ENCODE data around the gene DPH1. TPM values are rescaled to one million over a fixed set of nuclear protein-coding genes. Genes with fewer than 3 reads are reported as not detected.

The DPH1 gene
- total and polyA plus RNA-seq, 2 donors: 16.5 to 26.4 TPM

DNA sequence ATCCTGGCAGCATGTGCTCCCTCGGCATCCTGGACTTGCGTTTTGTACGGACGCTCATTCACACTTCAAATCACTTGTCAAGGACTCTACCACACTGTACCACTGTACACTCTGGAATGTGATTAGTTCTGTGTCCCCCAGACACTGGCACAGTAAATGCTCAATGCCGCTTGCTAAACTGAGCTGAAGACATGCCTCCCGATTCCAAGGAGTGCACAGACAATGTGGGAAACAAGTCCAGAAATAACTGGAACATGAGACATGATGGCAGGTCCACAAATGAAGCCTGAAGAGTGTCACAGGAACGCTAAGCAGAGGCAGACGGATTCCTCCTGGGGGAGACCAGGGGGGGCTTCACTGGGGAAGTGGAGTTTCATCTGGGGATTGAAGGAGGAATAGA is 47.1 kb downstream of the DPH1 start:
- Histone ChIP-seq H3K27ac (ENCODE audit: low read depth in 1 of 2, low read length in 1 of 2) (peak overlapping the region in 1 of 2 donors; percentile 65), H3K36me3 (ENCODE audit: control insufficient read depth in 2 of 2, insufficient read depth in 2 of 2, low read length in 1 of 2) (peaks cover 44 to 52% of the 10 kb centered on the region in 2 donors)
- no peak for DNase-seq (ENCODE audit: low read depth in 6 of 9, low spot score in 9 of 9)

GRCh38 chr17:2081564-2081963 is 51.6 kb downstream of the DPH1 start:
- Histone ChIP-seq H3K9me3 (ENCODE audit: control insufficient read depth in 2 of 2, insufficient read depth in 1 of 2, low read length in 1 of 2) (no peaks in the 10 kb centered on the region), H3K27ac (ENCODE audit: low read depth in 1 of 2, low read length in 1 of 2) (no peak overlapping the region), H3K4me3 (ENCODE audit: low read length in 2 of 2) (no peak overlapping the region), H3K36me3 (ENCODE audit: control insufficient read depth in 2 of 2, insufficient read depth in 2 of 2, low read length in 1 of 2) (peaks cover 58 to 76% of the 10 kb centered on the region in 2 donors), H3K27me3 (ENCODE audit: control insufficient read depth in 2 of 2, insufficient read depth in 1 of 2, low read length in 1 of 2) (no peaks in the 10 kb centered on the region), H3K4me1 (ENCODE audit: control insufficient read depth in 2 of 2, insufficient read depth in 2 of 2, low read length in 2 of 2) (peaks cover 0 to 42% of the 10 kb centered on the region in 2 donors)
- 97% methylated on average over 9 of the region's 9 CpGs for WGBS
- DNase-seq (ENCODE audit: low read depth in 6 of 9, low spot score in 9 of 9): no peak

More for the DNA sequence above, 47.1 kb downstream of the DPH1 start:
- 96% methylated on average over 8 of the region's 8 CpGs for WGBS
- no peaks in the 10 kb centered on the region for H3K9me3 ChIP-seq (ENCODE audit: control insufficient read depth in 2 of 2, insufficient read depth in 1 of 2, low read length in 1 of 2)
- no peaks in the 10 kb centered on the region for H3K27me3 ChIP-seq (ENCODE audit: control insufficient read depth in 2 of 2, insufficient read depth in 1 of 2, low read length in 1 of 2)
- H3K4me1 ChIP-seq (ENCODE audit: control insufficient read depth in 2 of 2, insufficient read depth in 2 of 2, low read length in 2 of 2): peaks cover 0 to 26% of the 10 kb centered on the region in 2 donors
- no peak overlapping the region for H3K4me3 ChIP-seq (ENCODE audit: low read length in 2 of 2)

DNA sequence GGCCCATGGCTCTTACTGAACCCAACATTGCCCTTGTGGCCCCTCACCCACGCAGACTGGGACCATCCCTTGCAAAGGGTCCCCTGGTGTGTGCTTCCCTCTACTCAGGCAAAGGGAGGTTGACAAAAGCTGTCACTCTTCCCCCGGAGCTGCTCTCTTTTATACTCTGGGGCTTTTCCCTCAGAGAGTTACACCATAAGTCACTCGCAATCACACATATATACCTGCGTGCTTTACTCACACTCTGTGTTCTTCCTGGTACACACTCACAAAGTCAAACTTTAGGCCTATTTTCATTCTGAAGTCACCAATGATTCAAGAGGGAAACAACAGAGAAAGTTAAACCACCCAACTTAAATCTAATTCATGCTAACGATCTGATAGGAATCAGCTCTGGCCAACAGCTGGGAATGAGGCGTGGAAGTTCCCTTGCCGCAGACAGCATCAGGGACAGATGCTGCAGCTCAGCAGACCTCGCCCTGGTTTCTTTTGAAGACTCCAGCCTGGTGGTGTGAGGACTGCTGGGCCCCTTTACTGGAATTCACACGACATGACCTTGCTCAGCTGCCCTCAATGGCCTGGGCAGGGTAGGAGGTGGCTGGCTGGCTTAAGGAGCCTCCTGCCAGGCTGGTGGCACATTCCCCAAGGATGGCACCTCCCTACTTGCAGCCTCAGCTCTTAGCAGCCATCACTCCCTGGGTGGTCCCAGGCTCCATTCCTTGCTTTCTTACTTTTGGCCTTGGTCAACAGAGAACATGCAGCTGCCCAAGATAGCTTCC is 52.2 kb downstream of the DPH1 start:
- Histone ChIP-seq H3K27me3 (ENCODE audit: control insufficient read depth in 2 of 2, insufficient read depth in 1 of 2, low read length in 1 of 2) (no peaks in the 10 kb centered on the region), H3K4me3 (ENCODE audit: low read length in 2 of 2) (no peak overlapping the region), H3K9me3 (ENCODE audit: control insufficient read depth in 2 of 2, insufficient read depth in 1 of 2, low read length in 1 of 2) (no peaks in the 10 kb centered on the region), H3K27ac (ENCODE audit: low read depth in 1 of 2, low read length in 1 of 2) (no peak overlapping the region), H3K36me3 (ENCODE audit: control insufficient read depth in 2 of 2, insufficient read depth in 2 of 2, low read length in 1 of 2) (peaks cover 55 to 70% of the 10 kb centered on the region in 2 donors), H3K4me1 (ENCODE audit: control insufficient read depth in 2 of 2, insufficient read depth in 2 of 2, low read length in 2 of 2) (peaks cover under 1 to 43% of the 10 kb centered on the region in 2 donors)
- 97% methylated on average over 9 of the region's 9 CpGs for WGBS
- no peak for DNase-seq (ENCODE audit: low read depth in 6 of 9, low spot score in 9 of 9)

- DNase-seq (ENCODE audit: low read depth in 6 of 9, low spot score in 9 of 9): no peak
- peaks cover 46 to 60% of the 10 kb centered on the region in 2 donors for H3K36me3 ChIP-seq (ENCODE audit: control insufficient read depth in 2 of 2, insufficient read depth in 2 of 2, low read length in 1 of 2)
- no peaks in the 10 kb centered on the region for H3K9me3 ChIP-seq (ENCODE audit: control insufficient read depth in 2 of 2, insufficient read depth in 1 of 2, low read length in 1 of 2)
- H3K4me3 ChIP-seq (ENCODE audit: low read length in 2 of 2): no peak overlapping the region
- peaks cover 12 to 51% of the 10 kb centered on the region in 2 donors for H3K4me1 ChIP-seq (ENCODE audit: control insufficient read depth in 2 of 2, insufficient read depth in 2 of 2, low read length in 2 of 2)
- H3K27me3 ChIP-seq (ENCODE audit: control insufficient read depth in 2 of 2, insufficient read depth in 1 of 2, low read length in 1 of 2): no peaks in the 10 kb centered on the region
- H3K27ac ChIP-seq (ENCODE audit: low read depth in 1 of 2, low read length in 1 of 2): peak overlapping the region in 1 of 2 donors; percentile 53
- 78% methylated on average over 7 of the region's 7 CpGs for WGBS
Observed at GRCh38 chr17:2083613-2084035, 53.7 kb downstream of the DPH1 start.

DNA sequence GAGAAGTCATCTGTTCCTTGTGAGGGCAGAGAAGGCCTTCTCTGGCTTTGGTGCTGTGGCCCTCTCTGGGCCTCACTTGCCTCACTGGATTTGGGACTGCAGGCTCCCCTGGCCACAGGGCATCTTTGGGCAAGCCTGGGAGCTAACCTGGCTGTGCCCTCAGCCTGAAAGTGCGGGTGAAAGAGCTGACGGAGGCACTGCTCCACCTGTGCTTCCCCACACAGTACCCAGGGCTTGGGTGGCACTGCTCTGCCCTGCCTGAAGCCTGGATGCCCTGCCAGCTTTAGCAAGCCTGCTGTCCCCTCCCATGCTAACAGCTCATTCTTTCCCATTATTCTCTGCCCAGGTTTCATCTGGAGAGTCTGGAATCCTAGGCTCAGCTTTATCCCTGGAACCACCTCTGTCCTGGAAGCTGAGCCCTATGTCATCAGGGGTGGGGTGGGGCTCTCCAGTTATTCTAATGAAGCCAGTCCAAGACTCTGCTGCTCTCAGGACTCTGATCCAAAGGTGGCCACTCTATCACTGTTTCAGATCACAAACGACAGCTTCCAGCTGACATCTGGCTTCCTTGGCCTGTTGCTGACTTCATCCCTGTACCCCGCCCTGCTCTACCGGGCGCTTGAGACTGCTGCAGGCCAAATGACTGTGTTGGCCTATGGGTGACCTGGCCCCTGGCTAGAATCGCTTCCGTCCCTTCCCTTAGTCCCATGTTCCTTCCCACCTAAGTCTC is 54.2 kb downstream of the DPH1 start:
- Histone ChIP-seq H3K4me3 (ENCODE audit: low read length in 2 of 2) (no peak overlapping the region), H3K27me3 (ENCODE audit: control insufficient read depth in 2 of 2, insufficient read depth in 1 of 2, low read length in 1 of 2) (no peaks in the 10 kb centered on the region), H3K36me3 (ENCODE audit: control insufficient read depth in 2 of 2, insufficient read depth in 2 of 2, low read length in 1 of 2) (peaks cover 43 to 55% of the 10 kb centered on the region in 2 donors), H3K4me1 (ENCODE audit: control insufficient read depth in 2 of 2, insufficient read depth in 2 of 2, low read length in 2 of 2) (peaks cover 17 to 57% of the 10 kb centered on the region in 2 donors), H3K27ac (ENCODE audit: low read depth in 1 of 2, low read length in 1 of 2) (peak overlapping the region; percentile 40 to 53), H3K9me3 (ENCODE audit: control insufficient read depth in 2 of 2, insufficient read depth in 1 of 2, low read length in 1 of 2) (no peaks in the 10 kb centered on the region)
- WGBS: 93% methylated on average over 8 of the region's 8 CpGs
- no peak for DNase-seq (ENCODE audit: low read depth in 6 of 9, low spot score in 9 of 9)

DNA sequence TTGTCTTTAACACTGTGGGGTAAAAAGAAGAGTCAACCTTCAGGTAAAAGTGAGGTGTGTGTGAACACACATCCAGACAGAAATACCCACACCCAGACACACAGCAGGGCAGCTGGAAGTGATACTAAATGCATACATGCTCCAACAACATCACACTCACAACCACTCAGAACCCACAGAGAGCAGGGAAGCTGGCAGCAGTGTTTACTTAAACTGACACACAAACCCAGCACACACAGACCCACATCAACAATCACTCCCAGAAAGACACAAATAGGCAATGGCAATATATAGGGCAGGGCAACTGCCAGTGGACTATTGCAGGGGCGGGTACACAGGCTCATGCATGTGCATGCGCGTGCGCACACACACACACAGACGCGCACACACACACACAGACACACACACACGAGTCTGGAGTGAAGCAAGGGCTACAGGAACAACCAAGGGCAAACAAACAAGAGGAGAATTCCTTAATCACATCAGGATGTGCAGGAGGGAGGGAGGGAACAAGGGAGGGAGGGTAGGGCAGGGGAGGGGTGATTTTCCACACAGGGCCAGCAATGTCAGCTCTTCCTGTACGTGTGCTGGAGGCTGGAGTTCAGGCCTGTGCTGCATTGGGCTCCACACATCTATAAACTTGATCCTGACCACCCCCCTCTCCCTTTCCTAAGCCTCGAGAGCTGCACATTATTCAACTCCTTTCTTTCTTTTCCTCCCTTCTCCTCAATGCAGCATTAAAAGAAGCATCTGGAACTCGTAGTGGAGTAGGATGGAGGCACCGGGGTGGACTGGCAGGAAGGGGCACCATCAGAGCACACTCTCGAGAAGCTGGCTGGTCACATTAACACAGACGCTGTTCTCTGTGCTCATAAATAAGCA is 55.1 kb downstream of the DPH1 start:
- H3K4me1 ChIP-seq (ENCODE audit: control insufficient read depth in 2 of 2, insufficient read depth in 2 of 2, low read length in 2 of 2): peaks cover 25 to 65% of the 10 kb centered on the region in 2 donors
- H3K27ac ChIP-seq (ENCODE audit: low read depth in 1 of 2, low read length in 1 of 2): peak overlapping the region in 1 of 2 donors; percentile 60
- 93% methylated on average over 13 of the region's 13 CpGs for WGBS
- no peaks in the 10 kb centered on the region for H3K27me3 ChIP-seq (ENCODE audit: control insufficient read depth in 2 of 2, insufficient read depth in 1 of 2, low read length in 1 of 2)
- no peak for DNase-seq (ENCODE audit: low read depth in 6 of 9, low spot score in 9 of 9)
- no peaks in the 10 kb centered on the region for H3K9me3 ChIP-seq (ENCODE audit: control insufficient read depth in 2 of 2, insufficient read depth in 1 of 2, low read length in 1 of 2)
- H3K36me3 ChIP-seq (ENCODE audit: control insufficient read depth in 2 of 2, insufficient read depth in 2 of 2, low read length in 1 of 2): peaks cover 40 to 51% of the 10 kb centered on the region in 2 donors
- no peak overlapping the region for H3K4me3 ChIP-seq (ENCODE audit: low read length in 2 of 2)

DNA sequence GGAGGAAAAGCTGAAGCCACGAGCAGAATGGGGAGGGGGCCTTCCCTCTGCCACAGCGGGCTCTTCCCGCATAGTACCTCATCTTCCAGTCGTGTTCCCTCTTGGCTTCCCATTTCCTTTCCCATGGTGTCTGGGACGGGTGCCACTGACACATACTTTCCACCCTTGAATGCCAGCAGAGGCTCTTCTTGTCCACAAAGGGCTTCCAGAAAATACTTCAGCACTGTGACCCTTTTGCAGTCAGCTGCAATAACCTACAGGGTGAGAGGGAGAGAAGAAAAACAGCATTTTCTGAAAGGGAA is 55.6 kb downstream of the DPH1 start:
- Histone ChIP-seq H3K4me3 (ENCODE audit: low read length in 2 of 2) (no peak overlapping the region), H3K27me3 (ENCODE audit: control insufficient read depth in 2 of 2, insufficient read depth in 1 of 2, low read length in 1 of 2) (no peaks in the 10 kb centered on the region), H3K27ac (ENCODE audit: low read depth in 1 of 2, low read length in 1 of 2) (peak overlapping the region in 1 of 2 donors; percentile 60), H3K9me3 (ENCODE audit: control insufficient read depth in 2 of 2, insufficient read depth in 1 of 2, low read length in 1 of 2) (no peaks in the 10 kb centered on the region), H3K4me1 (ENCODE audit: control insufficient read depth in 2 of 2, insufficient read depth in 2 of 2, low read length in 2 of 2) (peaks cover 29 to 71% of the 10 kb centered on the region in 2 donors), H3K36me3 (ENCODE audit: control insufficient read depth in 2 of 2, insufficient read depth in 2 of 2, low read length in 1 of 2) (peaks cover 36 to 49% of the 10 kb centered on the region in 2 donors)
- WGBS: 87% methylated on average over 5 of the region's 5 CpGs
- no peak for DNase-seq (ENCODE audit: low read depth in 6 of 9, low spot score in 9 of 9)

DNA sequence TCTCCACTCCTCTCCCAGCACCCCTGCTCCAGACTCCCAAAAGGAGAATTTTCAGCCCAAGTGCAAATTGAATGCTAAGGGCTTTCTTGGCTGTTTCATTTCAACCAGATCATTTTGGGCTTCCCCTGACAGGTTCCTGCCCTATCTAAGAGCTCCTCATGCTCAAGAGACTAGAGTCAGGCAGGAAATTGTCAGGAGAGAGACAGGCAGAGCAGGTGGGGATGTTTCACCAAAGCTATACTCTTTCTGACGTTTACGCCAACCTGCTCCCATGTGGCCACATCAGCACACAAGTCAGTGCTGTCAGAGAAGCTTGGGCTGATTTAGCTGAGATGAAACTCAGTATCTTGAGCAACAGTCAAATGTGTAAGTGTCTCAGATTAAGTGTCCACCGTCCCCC is 56.4 kb downstream of the DPH1 start:
- Histone ChIP-seq H3K27me3 (ENCODE audit: control insufficient read depth in 2 of 2, insufficient read depth in 1 of 2, low read length in 1 of 2) (no peaks in the 10 kb centered on the region), H3K36me3 (ENCODE audit: control insufficient read depth in 2 of 2, insufficient read depth in 2 of 2, low read length in 1 of 2) (peaks cover 31 to 43% of the 10 kb centered on the region in 2 donors), H3K4me1 (ENCODE audit: control insufficient read depth in 2 of 2, insufficient read depth in 2 of 2, low read length in 2 of 2) (peaks cover 29 to 76% of the 10 kb centered on the region in 2 donors), H3K9me3 (ENCODE audit: control insufficient read depth in 2 of 2, insufficient read depth in 1 of 2, low read length in 1 of 2) (no peaks in the 10 kb centered on the region), H3K4me3 (ENCODE audit: low read length in 2 of 2) (no peak overlapping the region), H3K27ac (ENCODE audit: low read depth in 1 of 2, low read length in 1 of 2) (peak overlapping the region in 1 of 2 donors; percentile 76)
- 30% methylated on average over 3 of the region's 3 CpGs for WGBS
- DNase-seq (ENCODE audit: low read depth in 6 of 9, low spot score in 9 of 9): peak in 7 of 9 donors; percentile 29 to 74 (median 37)
